ENCODE measurements around the gene TRMU. TPM values are rescaled to one million over a fixed set of nuclear protein-coding genes. Genes with fewer than 3 reads are reported as not detected.

The TRMU gene
- total and polyA plus RNA-seq, 2 of the 8 experiments (the other 6 are each of a cell fraction or from before 2014, with no cell fraction given), result 43.4 to 70.6 TPM

DNA sequence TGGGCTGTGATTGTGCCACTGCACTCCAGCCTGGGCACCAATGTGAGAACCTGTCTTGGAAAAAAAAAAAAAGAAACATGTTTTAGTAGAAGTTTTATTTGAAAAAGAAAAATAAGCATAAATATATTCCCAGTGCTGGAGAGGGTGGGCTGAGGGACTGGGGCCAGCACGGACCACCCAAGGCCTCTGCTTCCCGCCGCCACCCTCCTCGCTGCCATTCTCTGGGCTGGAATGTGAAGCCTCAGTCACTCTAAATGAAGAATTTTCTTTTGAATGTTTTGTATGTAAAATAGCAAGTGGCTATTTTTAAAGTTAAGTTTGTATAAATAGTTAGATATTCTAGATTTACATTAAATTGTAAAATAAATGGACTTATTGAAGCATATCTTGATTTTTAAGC lies 5.1 kb upstream of the TRMU start:
- POLR2A ChIA-PET (ENCODE audit: partially characterized antibody), result no interaction called here
- Histone ChIP-seq H2BK12ac (ENCODE audit: low read depth, low read length) (no peak overlapping the region), H2BK120ac (replicated peaks; ENCODE audit: low read depth, low read length) (no peak overlapping the region), H4K8ac (ENCODE audit: extremely low read depth, insufficient read depth, low read length) (no peak overlapping the region), H4K20me1 (replicated peaks in 1 of 2; ENCODE audit: control insufficient read depth in 1 of 2, insufficient read depth in 2 of 2, low read length in 2 of 2) (peaks cover 1 to 3% of the 10 kb centered on the region in 2 experiments), H3K79me2 (ENCODE audit: control insufficient read depth in 1 of 2, insufficient read depth in 2 of 2, low read length in 2 of 2) (no peaks in the 10 kb centered on the region), H3K4ac (replicated peaks; ENCODE audit: insufficient read length, low read depth, low read length) (no peak overlapping the region), H4K5ac (ENCODE audit: insufficient read length, low read depth, low read length) (no peak overlapping the region), H4K91ac (replicated peaks; ENCODE audit: insufficient read length, low read length) (no peak overlapping the region), H2BK15ac (ENCODE audit: low read length) (no peak overlapping the region), H3K9me3 (ENCODE audit: insufficient read depth in 2 of 2, low read depth in 1 of 2, low read length in 1 of 2) (no peaks in the 10 kb centered on the region), H3K23me2 (ENCODE audit: low read depth, low read length) (0 out of 2 replicates have a peak, but pooled peaks cover 2% of the 10 kb centered on the region), H2BK20ac (ENCODE audit: low read length) (no peak overlapping the region), H3K27ac (ENCODE audit: low read depth, low read length) (no peak overlapping the region), H3K4me1 (replicated peaks in 1 of 4; ENCODE audit: control insufficient read depth in 3 of 4, insufficient read depth in 4 of 4, low read length in 3 of 4) (no peaks in the 10 kb centered on the region; a peak in 1 of 7 replicates), H2BK5ac (ENCODE audit: low read depth, low read length) (no peak overlapping the region), H3K18ac (ENCODE audit: extremely low read depth, low read length) (no peak overlapping the region), H3K79me1 (ENCODE audit: low read depth, low read length) (no peaks in the 10 kb centered on the region), H3K23ac (ENCODE audit: insufficient read length) (no peak overlapping the region), H3K4me3 (ENCODE audit: extremely low read depth in 1 of 4, insufficient read depth in 2 of 4, low read depth in 3 of 4, low read length in 4 of 4) (no peak overlapping the region), H3K56ac (replicated peaks; ENCODE audit: insufficient read length, low read depth, low read length) (no peak overlapping the region), H2AK5ac (ENCODE audit: low read depth, low read length) (no peak overlapping the region), H2AFZ (ENCODE audit: low read length) (no peak overlapping the region), H3K14ac (ENCODE audit: insufficient read length) (no peak overlapping the region), H3K9ac (replicated peaks in 1 of 4; ENCODE audit: extremely low read depth in 1 of 4, low read depth in 3 of 4, low read length in 3 of 4) (no peak overlapping the region), H3K4me2 (ENCODE audit: insufficient read depth in 1 of 2, low read depth in 2 of 2, low read length in 2 of 2) (no peak overlapping the region), H3K27me3 (replicated peaks in 1 of 4; ENCODE audit: control insufficient read depth in 3 of 4, extremely low read depth in 1 of 4, insufficient read depth in 3 of 4, low read length in 3 of 4) (no peaks in the 10 kb centered on the region), H3K36me3 (ENCODE audit: control insufficient read depth in 2 of 4, insufficient read depth in 4 of 4, low read length in 3 of 4) (peaks cover 18 to 35% (median 26%) of the 10 kb centered on the region in 4 experiments)
- FAIRE-seq (no peak), DNase-seq (ENCODE audit: low read depth in 1 of 2, low spot score in 2 of 2) (no peak)
- 92% methylated on average over 4 of the region's 4 CpGs; no CpG with 5 or more reads in 1 of the 2 experiments for WGBS, 2 experiments (ENCODE audit: extremely low coverage in 1 of 2, insufficient coverage in 1 of 2, insufficient read length in 1 of 2, insufficient replicate concordance in 2 of 2, low coverage in 1 of 2, low lambda C conversion rate in 2 of 2, missing lambda C conversion rate in 1 of 2)
- CTCF ChIA-PET (ENCODE audit: partially characterized antibody), result interaction anchor here (0.8 to 2.5 kb wide), 4 partner anchors 23 to 212 kb away, joined by 3 to 6 read pairs (median 3); no protein-coding TSS in a partner anchor
- TF ChIP-seq POU5F1 (IDR thresholded peaks at IDR 0.05; ENCODE audit: low read depth, low read length) (no peak), FOSL1 (IDR thresholded peaks at IDR 0.05; ENCODE audit: insufficient read depth, low read depth, low read length) (no peak), ZNF274 (IDR thresholded peaks at IDR 0.05; ENCODE audit: borderline replicate concordance, extremely low read depth, low read length) (no peak), TEAD4 (IDR thresholded peaks at IDR 0.05; ENCODE audit: low read depth, low read length) (no peak), PHF8 (conservative IDR thresholded peaks at IDR 0.05; ENCODE audit: low read depth, low read length) (no peak), CHD2 (IDR thresholded peaks at IDR 0.05; ENCODE audit: low read length) (no peak), GABPA (IDR thresholded peaks at IDR 0.05; ENCODE audit: borderline replicate concordance, insufficient read depth, low read length) (no peak), TBP (IDR thresholded peaks at IDR 0.05; ENCODE audit: low read depth, low read length) (no peak)
- TF ChIP-seq, protein P1, sequence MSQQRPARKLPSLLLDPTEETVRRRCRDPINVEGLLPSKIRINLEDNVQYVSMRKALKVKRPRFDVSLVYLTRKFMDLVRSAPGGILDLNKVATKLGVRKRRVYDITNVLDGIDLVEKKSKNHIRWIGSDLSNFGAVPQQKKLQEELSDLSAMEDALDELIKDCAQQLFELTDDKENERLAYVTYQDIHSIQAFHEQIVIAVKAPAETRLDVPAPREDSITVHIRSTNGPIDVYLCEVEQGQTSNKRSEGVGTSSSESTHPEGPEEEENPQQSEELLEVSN (IDR thresholded peaks at IDR 0.05), result no peak
- TF ChIP-seq, protein P2, sequence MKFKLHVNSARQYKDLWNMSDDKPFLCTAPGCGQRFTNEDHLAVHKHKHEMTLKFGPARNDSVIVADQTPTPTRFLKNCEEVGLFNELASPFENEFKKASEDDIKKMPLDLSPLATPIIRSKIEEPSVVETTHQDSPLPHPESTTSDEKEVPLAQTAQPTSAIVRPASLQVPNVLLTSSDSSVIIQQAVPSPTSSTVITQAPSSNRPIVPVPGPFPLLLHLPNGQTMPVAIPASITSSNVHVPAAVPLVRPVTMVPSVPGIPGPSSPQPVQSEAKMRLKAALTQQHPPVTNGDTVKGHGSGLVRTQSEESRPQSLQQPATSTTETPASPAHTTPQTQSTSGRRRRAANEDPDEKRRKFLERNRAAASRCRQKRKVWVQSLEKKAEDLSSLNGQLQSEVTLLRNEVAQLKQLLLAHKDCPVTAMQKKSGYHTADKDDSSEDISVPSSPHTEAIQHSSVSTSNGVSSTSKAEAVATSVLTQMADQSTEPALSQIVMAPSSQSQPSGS (IDR thresholded peaks at IDR 0.05; ENCODE audit: low read length), result no peak
- TF ChIP-seq, protein P3, sequence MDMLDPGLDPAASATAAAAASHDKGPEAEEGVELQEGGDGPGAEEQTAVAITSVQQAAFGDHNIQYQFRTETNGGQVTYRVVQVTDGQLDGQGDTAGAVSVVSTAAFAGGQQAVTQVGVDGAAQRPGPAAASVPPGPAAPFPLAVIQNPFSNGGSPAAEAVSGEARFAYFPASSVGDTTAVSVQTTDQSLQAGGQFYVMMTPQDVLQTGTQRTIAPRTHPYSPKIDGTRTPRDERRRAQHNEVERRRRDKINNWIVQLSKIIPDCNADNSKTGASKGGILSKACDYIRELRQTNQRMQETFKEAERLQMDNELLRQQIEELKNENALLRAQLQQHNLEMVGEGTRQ (IDR thresholded peaks at IDR 0.05; ENCODE audit: low read length), result no peak
